HL-60 (cell line): ENCODE data around the gene HPS1.
"Not testable (repeated sequence)": the region's sequence is repeated elsewhere in the genome, so short reads cannot be mapped to it uniquely, and the experiment has no call there.

ENCODE experiments used
- DNase-seq, 2 experiments: peaks; one replicate each; pipeline ENCODE4 v3.0.0-alpha.2; 2010 to 2020; ENCODE audit warnings: low read depth in 1 of 2, low spot score in 1 of 2
- H3K27ac ChIP-seq: fragments of 250-450 bp; sonication (Bioruptor Pico); replicated peaks from 2 replicates; pipeline ENCODE4 v1.5.1; 2020; ENCODE audit warnings: mild to moderate bottlenecking, moderate library complexity
- H3K27me3 ChIP-seq: fragments of 250-450 bp; sonication (Bioruptor Pico); 2 replicates; pipeline ENCODE4 v1.5.1; 2021; ENCODE audit warnings: mild to moderate bottlenecking, moderate library complexity; ENCODE audit not compliant: insufficient read depth, poor library complexity, severe bottlenecking
- H3K4me3 ChIP-seq: replicated peaks from 2 replicates; pipeline ENCODE4 v1.5.1; 2011; ENCODE audit warnings: mild to moderate bottlenecking, control low read depth, low read length; ENCODE audit not compliant: insufficient read depth
- CTCF ChIP-seq: IDR thresholded peaks from one replicate; pipeline ENCODE4 v1.5.1; 2011; ENCODE audit warnings: low read length, control low read depth, inconsistent platforms; ENCODE audit not compliant: insufficient read depth
- GABPA ChIP-seq: IDR thresholded peaks from 2 replicates; pipeline ENCODE4 v1.6.1; 2012; ENCODE audit warnings: low read depth
- POLR2AphosphoS5 ChIP-seq: IDR thresholded peaks from 2 replicates; pipeline ENCODE4 v1.6.1; 2012; ENCODE audit warnings: low read depth
- REST ChIP-seq: IDR thresholded peaks from 2 replicates; pipeline ENCODE4 v1.6.1; 2012; ENCODE audit warnings: low read depth; ENCODE audit not compliant: insufficient replicate concordance
- SPI1 ChIP-seq: IDR thresholded peaks from 2 replicates; pipeline ENCODE4 v1.6.1; 2012; ENCODE audit warnings: low read depth, mild to moderate bottlenecking, borderline replicate concordance

HPS1 gene

GRCh38 chr10:98383869-98384268 is 62.9 kb downstream of the HPS1 start:
- Histone ChIP-seq H3K27me3 (no peaks in the 10 kb centered on the region), H3K27ac (no peak overlapping the region), H3K4me3 (no peak overlapping the region)
- no peak for DNase-seq
- TF ChIP-seq GABPA (no peak), CTCF (no peak), REST (no peak), SPI1 (no peak)

- not testable (repeated sequence) for H3K27me3 ChIP-seq, H3K4me3 ChIP-seq, H3K27ac ChIP-seq, DNase-seq
Observed at GRCh38 chr10:98383134-98383667, 63.5 kb downstream of the HPS1 start.

- no peaks in the 10 kb centered on the region for H3K27me3 ChIP-seq
- no peak overlapping the region for H3K4me3 ChIP-seq
- DNase-seq, result no peak
- H3K27ac ChIP-seq, result no peak overlapping the region
- TF ChIP-seq POLR2AphosphoS5 (no peak), REST (no peak), GABPA (no peak), SPI1 (no peak), CTCF (no peak)
Observed at GRCh38 chr10:98382691-98383101, 64.0 kb downstream of the HPS1 start.

- TF ChIP-seq GABPA (no peak), POLR2AphosphoS5 (no peak), CTCF (no peak), REST (no peak), SPI1 (no peak)
- Histone ChIP-seq H3K27ac (no peak overlapping the region), H3K4me3 (no peak overlapping the region)
Observed at GRCh38 chr10:98380493-98381339, 66.0 kb downstream of the HPS1 start.

More at GRCh38 chr10:98380493-98381339, 66.0 kb downstream of the HPS1 start:
- H3K27me3 ChIP-seq, result no peaks in the 10 kb centered on the region
- no peak for DNase-seq
